Sigmoid colon (tissue), 7 donors: ENCODE results near the gene HADHB. TPM values are rescaled to one million over a fixed set of nuclear protein-coding genes. Genes with fewer than 3 reads are reported as not detected.

Experiments used
- DNase-seq: peaks from one replicate; pipeline ENCODE4 v3.0.0-alpha.2; 2019
- H3K27ac ChIP-seq, 4 donors: fragments of 200-600 bp; sonication (generic); one replicate each; pipeline ENCODE4 v1.5.1; 2016 to 2019; ENCODE audit warnings: mild to moderate bottlenecking in 1 of 4
- H3K27me3 ChIP-seq, 3 donors: fragments of 200-600 bp; sonication (generic); one replicate each; pipeline ENCODE4 v1.5.1; 2019; ENCODE audit warnings: mild to moderate bottlenecking in 1 of 3
- H3K36me3 ChIP-seq, 4 donors: fragments of 200-600 bp; sonication (generic); one replicate each; pipeline ENCODE4 v1.5.1; 2016 to 2019
- H3K4me1 ChIP-seq, 4 donors: fragments of 200-600 bp; sonication (generic); one replicate each; pipeline ENCODE4 v1.5.1; 2017 to 2019
- H3K4me3 ChIP-seq, 4 donors: fragments of 200-600 bp; sonication (generic); one replicate each; pipeline ENCODE4 v1.5.1; 2017 to 2019; ENCODE audit warnings: mild to moderate bottlenecking in 2 of 4, moderate library complexity in 1 of 4
- H3K9me3 ChIP-seq, 4 donors: fragments of 200-600 bp in 3 of 4; sonication (generic) in 3 of 4; one replicate each; pipeline versions ENCODE4 v1.5.1 to v1.6.1; 2013 to 2019
- EP300 ChIP-seq, 4 donors: sonication (generic); formaldehyde crosslinking; IDR thresholded peaks; one replicate each; pipeline ENCODE4 v1.6.1; 2017; ENCODE audit warnings: antibody characterized with exemption in 4 of 4
- POLR2A ChIP-seq, 2 donors: fragments of 450-650 bp; IDR thresholded peaks; one replicate each; pipeline ENCODE4 v1.6.1; 2016; ENCODE audit warnings: antibody characterized with exemption in 2 of 2, mild to moderate bottlenecking in 2 of 2, moderate library complexity in 2 of 2
- POLR2AphosphoS5 ChIP-seq, 4 donors: sonication (generic); formaldehyde crosslinking; IDR thresholded peaks; one replicate each; pipeline ENCODE4 v1.6.1; 2017; ENCODE audit warnings: antibody characterized with exemption in 4 of 4
- WGBS, 2 donors: extraction: QIAGEN DNeasy Blood & Tissue Kit; methylation state at CpG; one replicate each; pipeline ENCODE4 v1.1.7; 2013; 5-methylcytosine and 5-hydroxymethylcytosine counted together
- intact Hi-C: fragments of 100-400 bp; cut with DNase I; formaldehyde crosslinking; loops from one replicate; pipeline ENCODE4 v1.15.1; 2023
- polyA plus RNA-seq, 3 donors: library from polyadenylated mRNA; stranded (reverse); fragments of 200-250 nt; gene quantifications; one replicate each; pipeline ENCODE4 v1.2.3, GENCODE V29; 2013
- total RNA-seq, 4 donors: library from RNA; depleted of rRNA; stranded (reverse); fragments of >200 nt; gene quantifications; one replicate each; pipeline ENCODE4 v1.1.0, GENCODE V29; 2016
- TF ChIP-seq, protein P1 (sequence below), 4 experiments: fragments of 450-650 bp in 3 of 4; fragments of 200-600 bp in 1 of 4; IDR thresholded peaks; one replicate each; pipeline ENCODE4 v1.5.1; 2016 to 2019; ENCODE audit warnings: antibody characterized with exemption in 4 of 4, mild to moderate bottlenecking in 3 of 4, moderate library complexity in 2 of 4
- donor health status: healthy with polysubstance abuse.
- donor health status: Bipolar disorder and iron deficiency.
- donor health status: healthy.

The HADHB gene
- total and polyA plus RNA-seq, 7 donors: 82.8 to 212 (median 120) TPM

DNA sequence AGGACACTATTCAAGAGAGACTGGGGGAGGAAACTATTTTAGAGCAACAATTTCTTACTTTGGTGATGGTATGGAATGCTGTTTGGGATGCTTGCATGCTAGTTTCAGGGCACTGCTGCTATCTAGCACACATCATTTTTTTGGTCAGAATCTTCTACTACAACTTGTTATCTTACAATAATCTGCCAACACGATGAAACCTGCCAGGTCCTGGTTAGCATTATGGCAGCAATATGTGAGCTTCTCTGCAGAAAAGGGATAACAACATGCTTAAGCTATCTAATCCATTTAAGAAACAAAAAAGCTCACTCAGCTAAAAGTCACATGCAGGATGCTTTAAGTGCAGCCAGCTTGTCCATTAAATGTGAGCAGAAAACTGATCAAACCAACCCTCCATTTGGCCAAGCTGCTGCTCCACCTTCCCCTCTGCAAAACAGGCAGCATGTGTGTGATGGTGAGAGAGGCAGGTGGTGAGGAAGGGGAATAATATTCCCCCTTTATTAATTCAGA lies 41.7 kb upstream of the HADHB start:
- Histone ChIP-seq H3K9me3 (no peaks in the 10 kb centered on the region), H3K4me3 (no peak overlapping the region), H3K4me1 (peaks cover 0 to 8% (median 0%) of the 10 kb centered on the region in 4 donors), H3K27ac (no peak overlapping the region), H3K27me3 (no peaks in the 10 kb centered on the region), H3K36me3 (peaks cover 11 to 86% (median 39%) of the 10 kb centered on the region in 4 donors)
- DNase-seq: no peak
- WGBS, 2 donors: 70 to 83% methylated on average over 1 of the region's 1 CpG
- TF ChIP-seq, protein P1, sequence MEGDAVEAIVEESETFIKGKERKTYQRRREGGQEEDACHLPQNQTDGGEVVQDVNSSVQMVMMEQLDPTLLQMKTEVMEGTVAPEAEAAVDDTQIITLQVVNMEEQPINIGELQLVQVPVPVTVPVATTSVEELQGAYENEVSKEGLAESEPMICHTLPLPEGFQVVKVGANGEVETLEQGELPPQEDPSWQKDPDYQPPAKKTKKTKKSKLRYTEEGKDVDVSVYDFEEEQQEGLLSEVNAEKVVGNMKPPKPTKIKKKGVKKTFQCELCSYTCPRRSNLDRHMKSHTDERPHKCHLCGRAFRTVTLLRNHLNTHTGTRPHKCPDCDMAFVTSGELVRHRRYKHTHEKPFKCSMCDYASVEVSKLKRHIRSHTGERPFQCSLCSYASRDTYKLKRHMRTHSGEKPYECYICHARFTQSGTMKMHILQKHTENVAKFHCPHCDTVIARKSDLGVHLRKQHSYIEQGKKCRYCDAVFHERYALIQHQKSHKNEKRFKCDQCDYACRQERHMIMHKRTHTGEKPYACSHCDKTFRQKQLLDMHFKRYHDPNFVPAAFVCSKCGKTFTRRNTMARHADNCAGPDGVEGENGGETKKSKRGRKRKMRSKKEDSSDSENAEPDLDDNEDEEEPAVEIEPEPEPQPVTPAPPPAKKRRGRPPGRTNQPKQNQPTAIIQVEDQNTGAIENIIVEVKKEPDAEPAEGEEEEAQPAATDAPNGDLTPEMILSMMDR (IDR thresholded peaks at IDR 0.05): no peak
- no peak for TF ChIP-seq POLR2AphosphoS5 (IDR thresholded peaks at IDR 0.05)
- no peak for TF ChIP-seq EP300 (IDR thresholded peaks at IDR 0.05)
- TF ChIP-seq POLR2A (IDR thresholded peaks at IDR 0.05): no peak
- intact Hi-C loops: no loop called here

DNA sequence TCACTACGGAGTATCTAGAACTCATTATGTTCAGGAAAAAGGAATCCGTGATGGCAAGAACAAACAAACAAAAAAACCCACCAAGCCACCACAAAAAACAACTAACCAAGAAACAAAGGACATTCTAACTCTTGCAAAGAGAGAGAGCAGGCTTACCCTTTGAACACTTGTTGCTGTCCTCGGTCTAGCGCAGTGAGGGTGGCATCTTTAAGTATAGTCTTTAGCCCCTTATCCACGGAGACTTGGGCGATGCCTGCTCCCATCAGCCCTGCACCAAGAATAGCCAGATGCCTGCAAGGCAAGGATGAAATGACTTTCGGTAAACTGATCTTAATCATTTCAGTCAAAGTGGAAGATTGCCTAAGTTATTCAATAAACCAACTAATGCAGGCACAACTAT lies 40.8 kb upstream of the HADHB start:
- 93 to 94% methylated on average over 7 of the region's 7 CpGs for WGBS, 2 donors
- peaks cover 10 to 87% (median 42%) of the 10 kb centered on the region in 4 donors for H3K36me3 ChIP-seq

DNA sequence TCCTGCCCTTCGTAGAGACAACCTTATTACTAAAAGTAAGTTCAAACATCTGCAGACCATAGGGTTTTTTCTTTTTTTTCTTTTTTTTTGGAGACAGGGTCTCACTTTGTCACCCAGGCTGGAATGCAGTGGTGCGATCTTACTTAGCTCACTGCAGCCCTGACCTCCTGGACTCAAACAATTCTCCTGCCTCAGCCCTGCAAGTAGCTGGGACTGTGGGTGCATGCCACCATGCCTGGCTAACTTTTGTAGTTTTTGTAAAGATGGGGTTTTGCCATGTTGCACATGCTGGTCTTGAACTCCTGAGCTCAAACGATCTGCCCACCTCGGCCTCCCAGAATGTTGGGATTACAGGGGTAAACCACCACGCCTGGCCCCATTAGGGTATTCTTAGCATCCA lies 32.7 kb upstream of the HADHB start:
- TF ChIP-seq, protein P1 (IDR thresholded peaks at IDR 0.05): no peak
- TF ChIP-seq POLR2A (IDR thresholded peaks at IDR 0.05) (no peak), EP300 (IDR thresholded peaks at IDR 0.05) (no peak), POLR2AphosphoS5 (IDR thresholded peaks at IDR 0.05) (no peak)
- Histone ChIP-seq H3K4me3 (no peak overlapping the region), H3K4me1 (no peaks in the 10 kb centered on the region), H3K9me3 (no peaks in the 10 kb centered on the region), H3K27ac (no peak overlapping the region), H3K27me3 (no peaks in the 10 kb centered on the region), H3K36me3 (peaks cover 9 to 96% (median 50%) of the 10 kb centered on the region in 4 donors)
- WGBS, 2 donors: 92 to 97% methylated on average over 5 of the region's 5 CpGs
- intact Hi-C loops: no loop called here
- DNase-seq: no peak

More for the DNA sequence above, 40.8 kb upstream of the HADHB start:
- Histone ChIP-seq H3K9me3 (no peaks in the 10 kb centered on the region), H3K27me3 (no peaks in the 10 kb centered on the region), H3K4me3 (no peak overlapping the region), H3K27ac (no peak overlapping the region), H3K4me1 (peaks cover 0 to 8% (median 0%) of the 10 kb centered on the region in 4 donors)
- intact Hi-C loops: no loop called here
- peak; percentile 21 for DNase-seq
- TF ChIP-seq POLR2A (IDR thresholded peaks at IDR 0.05): no peak
- TF ChIP-seq EP300 (IDR thresholded peaks at IDR 0.05): no peak
- TF ChIP-seq, protein P1 (IDR thresholded peaks at IDR 0.05): no peak
- no peak for TF ChIP-seq POLR2AphosphoS5 (IDR thresholded peaks at IDR 0.05)

DNA sequence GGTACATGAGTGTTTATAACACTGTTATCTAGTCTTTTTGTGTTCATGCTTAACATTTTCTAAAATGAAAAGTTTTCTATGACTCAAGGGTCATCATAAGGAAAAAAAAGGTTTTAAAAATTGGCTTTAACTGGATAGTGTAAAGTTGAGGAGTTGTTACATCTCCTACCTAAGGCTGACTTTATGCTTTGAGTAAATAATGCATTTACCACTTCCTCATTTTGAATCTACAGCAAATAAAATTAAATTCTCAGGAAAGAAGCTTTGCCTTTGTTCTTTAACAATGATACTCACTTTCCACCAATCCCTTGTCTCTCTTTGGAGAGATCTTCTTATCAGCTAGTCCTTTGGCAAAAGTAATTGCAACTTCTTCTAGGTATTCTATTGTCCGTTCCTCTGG lies 30.0 kb upstream of the HADHB start:
- no peaks in the 10 kb centered on the region for H3K9me3 ChIP-seq
- H3K36me3 ChIP-seq: peaks cover 9 to 82% (median 41%) of the 10 kb centered on the region in 4 donors
- no peak for DNase-seq
- 17 to 75% methylated on average over 1 of the region's 1 CpG for WGBS, 2 donors
- H3K4me1 ChIP-seq: no peaks in the 10 kb centered on the region
- H3K27me3 ChIP-seq: no peaks in the 10 kb centered on the region
- intact Hi-C loops: no loop called here
- H3K4me3 ChIP-seq: no peak overlapping the region
- TF ChIP-seq, protein P1 (IDR thresholded peaks at IDR 0.05): no peak
- TF ChIP-seq EP300 (IDR thresholded peaks at IDR 0.05) (no peak), POLR2AphosphoS5 (IDR thresholded peaks at IDR 0.05) (no peak), POLR2A (IDR thresholded peaks at IDR 0.05) (no peak)
- no peak overlapping the region for H3K27ac ChIP-seq

DNA sequence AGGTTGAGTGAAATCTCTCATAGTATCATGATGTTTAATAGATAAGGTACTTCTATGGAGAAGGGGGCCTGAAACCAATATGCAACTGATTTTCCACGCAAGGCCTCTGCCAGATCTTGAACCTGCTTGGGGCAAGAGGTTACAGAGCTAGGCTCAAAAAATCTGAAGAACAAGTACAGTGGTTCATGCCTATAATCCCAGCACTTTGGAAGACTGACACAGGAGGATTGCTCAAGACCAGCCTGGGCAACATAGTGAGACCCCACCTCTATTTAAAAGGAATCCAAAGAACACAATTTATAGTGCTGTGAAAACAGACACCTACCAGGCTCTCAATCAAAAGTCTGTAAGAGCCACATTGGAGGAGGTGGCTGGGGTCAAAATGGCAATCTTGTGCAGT lies 28.9 kb upstream of the HADHB start:
- intact Hi-C loops: no loop called here
- Histone ChIP-seq H3K36me3 (peaks cover 9 to 81% (median 33%) of the 10 kb centered on the region in 4 donors), H3K27me3 (no peaks in the 10 kb centered on the region), H3K4me3 (no peak overlapping the region), H3K9me3 (no peaks in the 10 kb centered on the region), H3K27ac (no peak overlapping the region), H3K4me1 (no peaks in the 10 kb centered on the region)
- DNase-seq: no peak
- TF ChIP-seq, protein P1 (IDR thresholded peaks at IDR 0.05): no peak
- TF ChIP-seq EP300 (IDR thresholded peaks at IDR 0.05) (no peak), POLR2A (IDR thresholded peaks at IDR 0.05) (no peak), POLR2AphosphoS5 (IDR thresholded peaks at IDR 0.05) (no peak)
- 93 to 97% methylated on average over 1 of the region's 1 CpG for WGBS, 2 donors
